Activated CD8-positive, alpha-beta memory T cell treated with anti-CD3 and anti-CD28 coated beads for 36 hours (primary cell): ENCODE measurements around the gene DDX21. TPM values are rescaled to one million over a fixed set of nuclear protein-coding genes. Genes with fewer than 3 reads are reported as not detected.
"Not testable (repeated sequence)": the region's sequence is repeated elsewhere in the genome, so short reads cannot be mapped to it uniquely, and the experiment has no call there.

Source experiments
- CTCF ChIA-PET: fragments of 350-600 bp; sonication (Branson Sonifier 250); formaldehyde crosslinking; loops from one replicate; lab custom pipeline; 2021; ENCODE audit warnings: antibody characterized with exemption; lab: Charles Lee
- POLR2A ChIA-PET: fragments of 350-600 bp; sonication (Branson Sonifier 250); formaldehyde crosslinking; loops from one replicate; lab custom pipeline; 2021; ENCODE audit warnings: antibody characterized with exemption; lab: Charles Lee
- total RNA-seq, 2 experiments: library from RNA; stranded (reverse); gene quantifications; one replicate each; pipeline ENCODE4 v1.2.3, GENCODE V29; 2021

Gene DDX21
- total RNA-seq, result 100 to 1,000 TPM; 287 to 290 TPM

DNA sequence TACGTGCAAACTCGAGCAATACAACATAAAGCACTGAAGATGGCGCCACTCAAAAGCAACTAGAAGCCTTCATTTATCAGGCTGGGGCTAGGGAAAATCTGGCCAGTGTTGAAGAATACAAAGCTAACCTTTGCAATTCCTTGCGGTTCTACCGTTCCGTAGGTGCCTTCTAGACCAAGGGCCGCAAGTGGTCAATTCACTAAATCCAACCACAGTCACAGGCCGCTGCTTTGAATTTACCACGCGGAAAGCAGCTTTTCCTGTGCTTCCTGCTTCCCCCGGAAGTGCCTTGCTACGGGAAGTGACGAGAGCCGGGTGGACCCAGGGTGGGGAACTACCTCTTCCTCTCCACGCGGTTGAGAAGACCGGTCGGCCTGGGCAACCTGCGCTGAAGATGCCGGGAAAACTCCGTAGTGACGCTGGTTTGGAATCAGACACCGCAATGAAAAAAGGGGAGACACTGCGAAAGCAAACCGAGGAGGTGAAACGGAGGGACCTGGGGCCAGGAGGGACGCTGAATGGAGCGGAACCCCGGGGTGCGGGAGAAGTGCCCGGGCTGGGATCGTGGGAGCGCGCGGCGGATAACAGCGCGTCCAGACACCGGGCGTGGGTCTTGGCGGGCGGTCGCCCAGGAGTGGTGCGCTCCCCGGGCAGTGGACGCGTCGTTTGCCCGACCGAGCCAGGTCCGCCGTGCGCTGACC lies at the start of gene DDX21:
Gene DDX21, plus strand, starts transcription at position 339 of the 701 bp plus-strand sequence. Its CDS starts 56 bp downstream, at position 395.
- POLR2A ChIA-PET, result interaction anchor here (0.7 to 2.7 kb wide), 13 partner anchors 8 to 234 kb away, joined by 3 to 18 read pairs (median 3); partner anchors contain the start of genes DDX50 and SRGN
- CTCF ChIA-PET, result interaction anchor here (0.8 to 2.0 kb wide), 10 partner anchors 9 to 273 kb away, joined by 3 to 6 read pairs (median 3); no protein-coding TSS in a partner anchor

DNA sequence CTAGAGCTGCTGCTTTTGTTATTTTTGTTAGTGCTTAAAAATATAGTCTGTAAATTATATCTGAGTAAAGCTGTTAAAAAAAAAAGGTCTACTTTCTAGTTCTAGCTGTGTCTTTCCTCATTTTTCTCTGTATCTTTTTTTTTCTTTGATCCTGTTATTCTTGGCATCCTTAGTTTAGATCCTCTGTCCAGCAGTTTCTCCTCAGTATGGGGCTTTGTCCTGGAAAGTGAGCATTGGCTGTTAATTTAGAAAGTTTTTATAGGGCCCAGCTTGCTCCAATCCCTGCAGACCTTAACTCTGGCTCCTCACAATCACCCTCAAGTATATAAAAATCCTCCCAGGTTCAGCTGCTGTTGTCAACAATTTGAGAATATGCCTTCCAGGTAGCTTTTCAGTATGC lies 31.4 kb upstream of the DDX21 start:
- ChIA-PET POLR2A (interaction anchor here (0.7 kb wide), 1 partner anchor 16 kb away, joined by 4 read pairs; no protein-coding TSS in a partner anchor), CTCF (no interaction called here)

GRCh38 chr10:68925489-68925888 lies 30.5 kb upstream of the DDX21 start:
- CTCF ChIA-PET, result interaction anchor here (0.7 kb wide), 1 partner anchor 600 kb away, joined by 3 read pairs; no protein-coding TSS in a partner anchor
- POLR2A ChIA-PET, result interaction anchor here (0.7 kb wide), 1 partner anchor 144 kb away, joined by 6 read pairs; no protein-coding TSS in a partner anchor

DNA sequence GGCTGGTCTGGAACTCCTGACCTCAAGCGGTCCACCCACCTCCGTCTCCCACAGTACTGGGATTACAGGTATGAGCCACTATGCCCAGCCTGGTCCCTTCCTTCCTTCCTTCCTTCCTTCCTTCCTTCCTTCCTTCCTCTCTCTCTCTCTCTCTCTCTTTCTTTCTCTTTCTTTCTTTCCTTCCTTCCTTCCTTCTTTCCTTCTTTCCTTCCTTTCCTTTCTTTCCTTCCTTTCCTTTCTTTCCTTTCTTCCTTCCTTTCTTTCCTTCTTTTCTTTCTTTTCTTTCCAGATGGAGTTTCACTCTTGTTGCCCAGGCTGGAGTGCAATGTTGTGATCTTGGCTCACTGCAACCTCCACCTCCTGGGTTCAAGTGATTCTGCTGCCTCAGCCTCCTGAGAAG lies 26.8 kb upstream of the DDX21 start:
- POLR2A ChIA-PET, CTCF ChIA-PET: not testable (repeated sequence)

DNA sequence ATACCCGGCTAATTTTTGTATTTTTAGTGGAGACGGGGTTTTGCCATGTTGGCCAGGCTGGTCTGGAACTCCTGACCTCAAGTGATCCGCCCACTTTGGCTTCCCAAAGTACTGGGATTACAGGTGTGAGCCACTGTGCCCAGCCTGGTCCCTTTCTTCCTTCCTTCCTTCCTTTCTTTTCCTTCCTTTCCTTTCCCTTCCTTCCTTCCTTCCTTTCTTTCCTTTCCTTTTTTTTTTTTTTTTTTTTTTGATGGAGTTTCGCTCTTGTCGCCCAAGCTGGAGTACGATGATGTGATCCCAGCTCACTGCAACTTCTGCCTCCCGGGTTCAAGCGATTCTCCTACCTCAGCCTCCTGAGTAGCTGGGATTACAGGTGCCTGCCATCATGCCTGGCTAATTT lies 26.1 kb upstream of the DDX21 start:
- ChIA-PET CTCF (interaction anchor here (0.7 kb wide), 1 partner anchor 40 kb away, joined by 3 read pairs; no protein-coding TSS in a partner anchor), POLR2A (interaction anchor here (0.7 kb wide), 1 partner anchor 61 kb away, joined by 3 read pairs; no protein-coding TSS in a partner anchor)

DNA sequence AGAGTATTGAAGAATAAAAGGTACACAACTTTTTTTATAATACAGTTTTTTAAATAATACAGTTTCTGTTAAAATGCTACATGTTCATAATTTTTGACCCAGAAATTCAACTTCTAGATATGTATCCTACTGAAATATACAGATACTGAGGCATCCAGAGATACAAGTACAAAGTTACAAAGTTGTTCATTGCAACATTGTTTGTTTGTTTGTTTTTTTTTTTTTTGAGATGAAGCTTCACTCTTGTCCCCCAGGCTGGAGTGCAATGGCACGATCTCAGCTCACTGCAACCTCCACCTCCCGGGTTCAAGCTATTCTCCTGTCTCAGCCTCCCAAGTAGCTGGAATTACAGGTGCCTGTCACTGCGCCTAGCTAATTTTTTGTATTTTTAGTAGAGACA lies 23.1 kb upstream of the DDX21 start:
- CTCF ChIA-PET, result not testable (repeated sequence)
- POLR2A ChIA-PET, result interaction anchor here (0.7 kb wide), 1 partner anchor 274 kb away, joined by 6 read pairs; no protein-coding TSS in a partner anchor

- ChIA-PET CTCF (no interaction called here), POLR2A (interaction anchor here (0.6 kb wide), 1 partner anchor 34 kb away, joined by 3 read pairs; no protein-coding TSS in a partner anchor)
These were observed 21.0 kb upstream of the DDX21 start for GRCh38 chr10:68934994-68935393.

DNA sequence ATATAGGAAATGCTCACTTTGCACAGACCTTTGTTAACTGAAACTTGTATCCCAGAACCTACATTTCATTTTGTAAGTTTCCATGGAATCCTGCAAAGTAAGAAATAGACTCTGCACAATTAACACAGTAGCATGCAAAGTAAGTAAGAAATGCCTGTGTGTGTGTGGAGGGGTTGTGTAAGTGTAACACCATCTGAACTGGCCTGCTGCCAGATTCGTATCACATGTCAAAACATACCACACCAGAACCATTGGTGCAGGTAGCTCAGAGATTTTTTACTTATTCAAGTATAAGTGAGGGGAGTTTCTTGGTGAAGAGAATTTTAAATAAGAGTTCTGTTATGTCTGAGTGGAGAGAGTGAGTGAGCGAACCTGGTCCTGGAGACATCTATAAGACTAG lies 17.9 kb upstream of the DDX21 start:
- POLR2A ChIA-PET, result no interaction called here
- CTCF ChIA-PET, result interaction anchor here (0.7 kb wide), 1 partner anchor 708 kb away, joined by 7 read pairs; no protein-coding TSS in a partner anchor

DNA sequence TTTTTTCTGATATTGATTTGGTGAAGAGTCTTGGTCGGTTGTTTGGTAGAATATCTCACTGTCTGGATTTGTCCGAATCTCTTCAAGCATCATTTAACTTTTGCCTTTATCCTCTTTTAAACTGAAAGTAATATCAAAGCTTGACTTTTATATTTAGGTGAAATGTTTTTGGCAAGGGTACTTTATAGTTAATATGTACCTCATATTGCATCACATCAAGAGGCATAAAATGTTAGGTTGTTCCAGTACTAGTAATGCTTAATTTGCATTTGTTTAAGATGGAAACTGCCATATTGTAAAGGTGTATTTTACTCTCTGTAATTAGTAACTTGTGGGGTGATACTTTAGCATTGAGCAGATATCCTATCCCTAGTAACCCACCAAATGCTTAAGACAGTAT lies 17.1 kb upstream of the DDX21 start:
- ChIA-PET POLR2A (no interaction called here), CTCF (no interaction called here)

DNA sequence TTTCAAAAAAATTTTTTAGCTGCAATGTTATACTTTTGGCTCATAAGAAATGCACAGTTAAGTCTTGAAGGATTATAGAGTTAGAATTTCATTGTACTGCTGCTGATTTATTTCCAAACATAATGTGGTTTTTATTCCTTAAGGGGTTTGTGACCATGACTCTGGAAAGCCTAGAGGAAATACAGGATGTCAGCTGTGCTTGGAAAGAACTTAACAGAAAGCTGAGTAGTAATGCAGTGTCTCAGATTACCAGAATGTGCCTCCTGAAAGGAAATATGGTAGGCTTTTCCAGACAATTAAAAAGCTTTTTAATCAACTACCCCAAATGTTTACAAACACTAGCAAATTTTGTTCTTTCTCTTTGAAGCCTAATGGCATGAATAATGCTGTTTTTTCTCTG lies 15.1 kb upstream of the DDX21 start:
- ChIA-PET POLR2A (interaction anchor here (0.6 kb wide), 1 partner anchor 16 kb away, joined by 4 read pairs; no protein-coding TSS in a partner anchor), CTCF (interaction anchor here (1.4 kb wide), 1 partner anchor 9 kb away, joined by 4 read pairs; no protein-coding TSS in a partner anchor)

DNA sequence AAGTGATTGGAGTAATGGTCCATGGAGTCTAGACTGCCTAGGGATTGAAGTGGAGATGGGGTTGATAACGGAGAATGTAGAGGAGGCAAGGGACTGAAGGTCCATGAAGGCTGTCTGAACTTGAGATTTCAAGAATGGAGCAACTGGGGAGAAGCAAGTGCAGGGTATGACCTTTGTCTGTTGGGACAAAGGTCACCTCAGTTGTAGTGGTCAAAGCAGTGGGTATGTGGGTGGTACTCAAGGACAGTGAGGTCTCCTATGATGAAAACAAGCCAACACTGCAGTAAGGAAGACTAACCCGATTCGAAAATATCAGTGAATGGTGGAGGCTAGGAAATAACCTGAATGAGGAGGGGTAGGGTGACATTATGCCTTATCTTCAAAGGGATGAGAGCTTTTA lies 5.4 kb upstream of the DDX21 start:
- ChIA-PET POLR2A (no interaction called here), CTCF (no interaction called here)

DNA sequence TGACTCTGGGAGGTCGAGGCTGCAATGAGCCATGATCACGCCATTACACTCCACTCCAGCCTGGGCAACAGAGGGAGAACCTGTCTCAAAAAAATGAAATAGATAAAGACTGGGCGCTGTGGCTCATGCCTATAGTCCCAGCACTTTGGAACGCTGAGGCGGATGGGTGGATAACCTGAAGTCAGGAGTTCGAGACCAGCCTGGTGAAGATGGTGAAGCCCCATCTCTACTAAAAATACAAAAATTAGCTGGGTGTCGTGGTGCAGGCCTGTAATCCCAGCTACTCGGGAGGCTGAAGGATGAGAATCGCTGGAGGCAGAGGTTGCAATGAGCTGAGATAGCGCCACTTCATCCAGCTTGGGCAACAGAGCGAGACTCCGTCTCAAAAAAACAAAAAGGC lies 1.1 kb upstream of the DDX21 start:
- CTCF ChIA-PET, result interaction anchor here (1.0 to 2.0 kb wide), 5 partner anchors 10 to 274 kb away, joined by 3 to 6 read pairs (median 3); no protein-coding TSS in a partner anchor
- POLR2A ChIA-PET, result interaction anchor here (1.0 to 2.7 kb wide), 4 partner anchors 17 to 133 kb away, joined by 3 to 18 read pairs (median 4); partner anchors contain the start of genes DDX50 and SRGN

DNA sequence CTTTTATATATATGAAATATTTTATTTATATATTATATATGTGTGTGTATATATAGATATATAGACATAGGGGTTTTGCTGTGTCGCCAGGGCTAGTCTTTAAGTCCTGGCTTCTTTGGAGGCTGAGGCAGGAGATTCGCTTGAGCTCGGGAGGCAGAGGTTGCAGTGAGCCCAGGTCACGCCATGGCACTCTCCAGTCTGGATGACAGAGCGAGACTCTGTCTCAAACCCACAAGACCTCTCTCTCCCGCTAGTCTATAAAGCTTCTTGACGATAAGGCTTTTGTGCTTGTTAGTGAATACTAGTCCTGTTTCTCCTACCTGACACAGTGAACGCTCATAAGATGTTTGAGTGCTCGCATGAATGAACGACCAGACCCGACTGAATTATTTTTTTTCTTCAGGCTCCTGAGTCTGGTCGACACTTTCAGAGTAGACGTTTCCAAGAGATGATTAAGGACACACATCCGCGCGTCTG lies 577 bp upstream of the DDX21 start:
- POLR2A ChIA-PET, result interaction anchor here (0.7 to 2.7 kb wide), 10 partner anchors 16 to 234 kb away, joined by 3 to 18 read pairs (median 3); partner anchors contain the start of genes DDX50 and SRGN
- CTCF ChIA-PET, result interaction anchor here (0.8 to 2.0 kb wide), 8 partner anchors 9 to 274 kb away, joined by 3 to 6 read pairs (median 3); no protein-coding TSS in a partner anchor

GRCh38 chr10:68957284-68957615 lies 1.3 kb downstream of the DDX21 start:
- POLR2A ChIA-PET, result interaction anchor here (1.3 to 2.7 kb wide), 3 partner anchors 13 to 132 kb away, joined by 4 to 18 read pairs (median 5); partner anchors contain the start of gene DDX50
- CTCF ChIA-PET, result interaction anchor here (0.7 kb wide), 1 partner anchor 131 kb away, joined by 3 read pairs; no protein-coding TSS in a partner anchor

- ChIA-PET POLR2A (interaction anchor here (0.7 to 2.7 kb wide), 4 partner anchors 13 to 57 kb away, joined by 3 to 18 read pairs (median 4); partner anchors contain the start of gene DDX50), CTCF (no interaction called here)
These were observed 1.7 kb downstream of the DDX21 start for GRCh38 chr10:68957654-68958053.

- CTCF ChIA-PET, result interaction anchor here (1.9 kb wide), 1 partner anchor 13 kb away, joined by 4 read pairs; no protein-coding TSS in a partner anchor
- POLR2A ChIA-PET, result interaction anchor here (0.6 kb wide), 1 partner anchor 100 kb away, joined by 4 read pairs; no protein-coding TSS in a partner anchor
These were observed 3.9 kb downstream of the DDX21 start for GRCh38 chr10:68959695-68960527.

- POLR2A ChIA-PET, result no interaction called here
- CTCF ChIA-PET, result no interaction called here
These were observed 7.2 kb downstream of the DDX21 start for GRCh38 chr10:68963151-68963550.

GRCh38 chr10:68973975-68974374 lies 18.0 kb downstream of the DDX21 start:
- ChIA-PET POLR2A (interaction anchor here (0.5 kb wide), 1 partner anchor 188 kb away, joined by 3 read pairs; no protein-coding TSS in a partner anchor), CTCF (interaction anchor here (1.1 kb wide), 1 partner anchor 15 kb away, joined by 3 read pairs; no protein-coding TSS in a partner anchor)
